Kidney glomerular epithelial cell (primary cell): ENCODE measurements around the gene ANKRD33B.

ENCODE experiments used
- DNase-seq: peaks from one replicate; lab custom pipeline; 2025; lab: John Stamatoyannopoulos, UW

The ANKRD33B gene

DNA sequence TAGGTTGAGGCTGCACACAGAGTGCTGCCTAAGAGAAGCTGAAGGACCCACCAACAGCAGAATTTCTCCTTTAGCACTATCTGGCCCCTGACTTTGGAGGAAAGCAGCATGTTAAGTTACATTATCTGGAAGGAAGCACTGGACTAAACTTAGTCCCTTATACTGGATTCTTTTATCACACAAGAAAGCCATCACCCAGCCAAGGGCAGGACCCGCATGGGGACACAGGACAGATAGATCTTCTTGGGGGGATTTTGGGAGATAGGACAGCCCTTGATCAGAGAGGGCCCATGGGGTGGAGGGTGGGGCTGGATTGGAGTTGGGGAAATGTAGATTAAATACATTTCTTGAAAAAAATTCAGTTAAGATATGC lies 14.4 kb downstream of the ANKRD33B start:
- DNase-seq: no peak

DNA sequence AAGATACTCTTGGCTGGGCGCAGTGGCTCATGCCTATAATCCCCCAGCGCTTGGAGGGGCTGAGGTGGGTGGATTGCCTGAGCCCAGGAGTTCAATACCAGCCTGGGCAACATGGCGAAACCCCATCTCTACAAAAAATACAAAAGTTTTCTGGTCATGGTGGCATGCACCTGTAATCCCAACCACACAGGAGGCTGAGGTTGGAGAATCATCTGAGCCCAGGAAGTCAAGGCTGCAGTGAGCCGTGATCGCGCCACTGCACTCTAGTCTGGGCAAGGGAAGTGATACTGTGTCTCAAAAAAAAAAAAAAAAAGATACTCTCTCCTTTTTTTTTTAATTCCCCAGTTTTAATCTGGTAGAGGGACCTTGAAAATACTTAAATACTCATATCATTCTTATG lies 15.0 kb downstream of the ANKRD33B start:
- no peak for DNase-seq

DNA sequence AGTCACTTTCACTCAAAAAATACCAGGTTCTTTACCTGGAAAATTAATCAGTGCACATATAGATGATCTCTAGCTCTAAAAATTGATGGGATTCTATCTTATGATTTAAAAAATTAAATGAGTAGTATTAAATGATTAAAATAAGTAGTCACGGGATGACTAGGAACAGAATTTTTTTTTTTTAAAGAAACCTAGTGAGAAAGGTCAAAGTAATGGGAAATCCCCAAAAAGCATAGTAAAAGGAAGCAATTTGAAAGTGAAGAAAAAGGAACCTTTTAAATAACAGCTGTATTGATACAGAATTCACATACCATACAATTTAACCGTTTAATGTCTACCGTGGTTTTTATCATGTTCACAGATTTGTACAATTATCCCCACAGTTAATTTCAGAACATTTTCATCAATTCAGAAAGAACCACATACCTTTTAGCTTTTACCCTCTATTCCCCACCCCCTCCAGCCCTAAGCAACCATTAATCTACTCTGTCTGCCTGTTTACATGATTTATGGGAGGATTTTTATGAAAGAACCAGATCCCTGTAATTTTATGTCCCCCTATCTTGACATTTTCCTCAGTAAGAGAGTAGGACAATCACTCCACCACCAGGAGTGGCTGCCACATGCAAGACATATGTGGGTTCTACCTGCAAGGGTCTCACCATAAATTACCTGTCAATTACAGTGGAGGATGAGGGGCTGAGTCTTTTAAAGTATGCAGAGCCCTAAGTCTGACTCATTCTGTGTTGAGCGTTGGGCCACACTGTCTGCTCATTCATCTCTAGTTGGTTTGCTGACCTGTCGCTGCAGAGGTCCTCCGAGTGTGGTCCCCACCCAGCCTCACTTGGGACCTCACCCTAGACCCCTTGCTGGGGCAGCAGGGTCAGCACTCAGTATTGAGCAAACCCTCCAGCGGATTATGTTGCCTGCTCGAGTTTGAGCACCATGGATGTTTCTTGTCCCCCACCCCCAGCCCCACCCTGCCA lies 16.0 kb downstream of the ANKRD33B start:
- DNase-seq: no peak

DNA sequence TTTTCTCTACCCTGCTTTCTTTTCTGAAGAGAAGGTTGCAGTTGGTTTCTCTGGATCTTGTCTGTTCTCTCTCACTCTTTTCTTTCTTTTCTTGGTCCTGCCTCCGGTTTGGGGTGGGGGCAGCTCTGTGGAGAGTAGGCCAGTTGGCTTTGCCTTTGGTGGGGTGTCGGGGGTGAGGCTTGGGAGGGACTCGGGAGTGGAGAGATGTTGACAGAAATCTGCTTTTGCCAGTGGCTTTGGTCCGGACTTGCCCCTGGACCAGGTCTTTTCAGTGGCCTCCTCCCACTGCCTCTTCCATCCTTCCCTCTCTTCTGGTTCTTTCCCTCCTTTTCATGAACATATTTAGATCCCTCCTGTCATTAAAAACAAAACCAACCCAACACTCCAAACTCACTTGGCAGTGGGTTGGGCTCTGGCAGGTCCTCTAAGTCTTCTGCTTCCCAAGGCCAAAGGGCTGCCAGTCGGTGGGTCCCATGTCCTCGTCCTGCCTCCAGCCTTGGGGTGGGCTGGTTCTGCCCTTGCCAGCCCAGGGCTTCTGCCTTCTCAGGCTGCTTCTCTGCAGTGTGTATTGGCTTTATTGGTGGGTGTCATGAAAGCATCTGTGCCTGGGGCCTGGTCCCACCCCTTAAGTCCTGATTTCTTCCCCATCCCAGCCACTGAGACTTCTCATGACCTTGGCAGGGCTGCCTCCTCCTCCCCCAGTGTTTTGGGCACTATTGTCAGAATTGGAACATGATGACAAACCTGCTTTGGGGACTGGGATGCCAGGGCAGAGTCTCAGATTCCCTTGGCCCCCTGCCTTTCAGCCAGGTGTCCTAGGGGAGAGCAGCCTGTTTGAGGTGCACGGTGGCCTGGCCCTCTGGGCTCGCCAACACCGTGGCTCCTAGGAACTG lies 16.9 kb downstream of the ANKRD33B start:
- DNase-seq: no peak

DNA sequence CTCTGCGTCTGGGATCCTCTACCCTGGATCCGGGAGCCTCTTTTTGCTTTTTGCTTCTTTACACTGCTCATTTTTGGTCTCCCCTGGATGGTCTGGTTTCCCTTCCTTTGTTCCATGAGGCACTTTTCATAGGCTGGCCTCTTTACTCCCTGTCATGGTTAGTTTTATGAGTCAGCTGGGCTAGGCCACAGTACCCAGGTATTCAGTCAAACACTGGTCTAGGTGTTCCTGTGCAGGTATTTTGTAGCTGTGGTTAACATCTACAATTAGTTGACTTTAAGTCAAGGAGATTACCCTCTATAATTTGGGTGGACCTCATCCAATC lies 17.5 kb downstream of the ANKRD33B start:
- no peak for DNase-seq

DNA sequence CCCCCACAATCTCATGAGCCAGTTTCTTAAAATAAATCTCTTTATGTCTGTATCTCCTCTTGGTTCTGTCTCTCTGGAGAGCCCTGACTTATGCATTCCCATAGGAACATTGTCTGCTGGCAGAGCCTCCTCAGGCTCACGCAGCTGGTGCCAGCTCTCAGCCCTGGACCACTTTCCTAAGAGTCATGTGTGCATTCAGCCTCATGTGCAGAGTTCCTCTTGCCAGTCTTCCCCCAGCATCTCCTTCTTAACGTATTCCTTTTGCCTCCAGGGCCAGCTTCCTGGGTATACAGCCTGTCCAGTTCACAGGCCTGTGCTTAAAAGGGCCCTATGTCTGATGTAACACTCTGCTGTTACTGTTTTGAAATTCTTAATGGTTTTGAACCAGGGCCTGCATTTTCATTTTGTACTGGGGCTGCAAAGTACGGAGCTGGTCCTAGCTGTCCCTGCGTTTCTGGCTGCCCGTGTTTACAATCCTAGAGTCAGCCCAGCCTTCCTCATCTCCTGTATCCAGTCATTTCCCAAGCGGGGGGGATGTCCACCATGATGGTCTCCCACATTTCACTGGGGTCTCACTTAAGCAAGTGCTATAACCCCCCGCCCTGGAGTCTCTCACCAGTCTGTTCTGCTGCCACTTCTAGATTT lies 18.1 kb downstream of the ANKRD33B start:
- DNase-seq: no peak

DNA sequence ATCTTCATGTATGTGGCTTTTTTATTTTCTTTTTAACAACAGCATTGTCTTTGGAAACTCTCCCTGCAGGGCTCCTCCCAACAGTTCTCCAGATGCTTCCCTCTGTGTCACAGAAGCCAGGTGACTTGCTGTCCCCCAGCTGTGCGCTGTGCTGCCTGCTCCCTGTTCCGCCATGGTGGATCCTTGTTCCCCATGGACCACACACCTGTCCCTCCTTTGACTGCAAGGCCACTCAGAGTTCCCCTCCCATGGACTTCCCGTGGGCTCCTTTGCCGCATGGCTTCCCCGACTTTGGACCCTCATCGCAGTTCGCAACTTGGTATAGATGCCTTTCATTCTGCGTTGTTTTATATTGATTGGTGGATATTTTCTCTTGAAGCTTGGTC lies 18.6 kb downstream of the ANKRD33B start:
- no peak for DNase-seq

DNA sequence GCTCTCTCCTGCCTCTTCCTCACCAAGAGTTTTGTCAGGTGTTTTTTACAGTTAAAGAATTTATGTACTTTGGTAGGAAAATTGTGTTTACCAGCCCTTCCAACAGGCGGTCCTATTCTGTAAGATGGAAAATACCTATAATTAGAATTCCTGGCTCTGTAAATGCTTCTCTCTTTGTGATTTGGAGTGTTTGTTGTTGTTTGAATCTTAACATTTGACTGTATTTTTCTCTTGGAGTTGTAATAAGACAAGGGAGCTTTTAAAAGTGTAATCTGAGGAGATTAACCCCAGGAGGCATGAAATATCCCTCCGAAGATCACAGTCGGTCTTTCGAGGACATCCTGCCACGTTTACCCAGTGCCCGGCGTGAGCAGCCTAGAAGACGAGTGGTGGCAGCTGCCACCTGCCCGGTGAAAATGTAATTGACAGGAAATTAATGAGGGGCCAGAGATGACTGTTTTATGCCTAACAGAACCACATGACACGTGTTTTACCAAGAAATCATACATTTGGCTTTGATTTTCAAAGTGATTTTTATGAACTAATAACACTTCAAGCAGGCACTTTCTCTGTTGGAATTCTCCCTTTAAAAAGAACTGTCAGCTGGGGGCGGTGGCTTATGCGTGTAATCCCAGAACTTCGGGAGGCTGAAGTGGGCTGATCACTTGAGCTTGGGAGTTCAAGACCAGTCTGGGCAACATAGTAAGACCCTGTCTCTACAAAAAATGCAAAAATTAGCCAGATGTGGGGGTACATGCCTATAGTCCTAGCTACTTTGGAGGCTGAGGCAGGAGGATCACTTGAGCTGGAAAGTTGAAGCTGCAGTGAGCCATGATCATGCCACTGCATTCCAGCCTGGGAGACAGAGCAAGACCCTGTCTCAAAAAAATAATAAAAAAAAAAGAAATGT lies 20.0 kb downstream of the ANKRD33B start:
- DNase-seq: no peak

DNA sequence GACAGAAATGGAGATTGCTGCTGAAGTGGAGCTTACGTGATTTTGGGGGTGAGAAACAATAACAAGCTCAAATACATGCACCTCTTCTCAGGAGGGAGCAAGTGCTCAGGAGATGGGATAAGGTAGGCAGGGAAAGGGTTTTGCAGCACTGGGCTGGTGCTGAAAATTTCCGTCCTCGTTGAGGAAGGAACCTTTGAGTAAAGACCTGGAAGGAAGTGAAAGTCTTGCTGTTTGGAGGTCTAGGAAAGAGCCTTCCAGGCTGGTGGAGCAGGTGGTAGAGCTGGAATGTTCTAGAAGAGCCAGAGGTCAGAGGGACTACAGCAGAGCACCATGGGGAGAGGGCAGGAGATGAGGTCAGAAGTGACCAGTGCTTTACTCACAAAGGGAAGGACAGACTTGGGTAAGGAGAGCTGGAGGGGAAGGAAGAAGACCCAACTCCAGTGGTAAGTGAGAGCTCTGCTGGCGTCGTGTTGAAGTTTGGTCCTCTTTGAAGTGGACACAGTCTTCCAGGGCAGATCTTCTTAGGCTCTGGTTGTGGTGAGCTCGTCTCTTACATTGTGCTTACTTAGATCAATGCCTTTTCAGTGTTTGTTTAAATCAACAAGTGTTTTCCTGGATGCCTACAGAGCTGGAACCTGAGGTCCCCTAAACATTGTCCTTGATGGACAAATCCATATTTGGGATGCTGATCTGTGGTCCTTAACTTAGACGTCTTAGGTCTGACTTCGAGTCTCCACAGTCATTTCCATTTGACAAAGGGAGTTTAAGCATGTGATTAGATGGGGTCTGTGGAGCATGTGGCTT lies 21.0 kb downstream of the ANKRD33B start:
- no peak for DNase-seq

DNA sequence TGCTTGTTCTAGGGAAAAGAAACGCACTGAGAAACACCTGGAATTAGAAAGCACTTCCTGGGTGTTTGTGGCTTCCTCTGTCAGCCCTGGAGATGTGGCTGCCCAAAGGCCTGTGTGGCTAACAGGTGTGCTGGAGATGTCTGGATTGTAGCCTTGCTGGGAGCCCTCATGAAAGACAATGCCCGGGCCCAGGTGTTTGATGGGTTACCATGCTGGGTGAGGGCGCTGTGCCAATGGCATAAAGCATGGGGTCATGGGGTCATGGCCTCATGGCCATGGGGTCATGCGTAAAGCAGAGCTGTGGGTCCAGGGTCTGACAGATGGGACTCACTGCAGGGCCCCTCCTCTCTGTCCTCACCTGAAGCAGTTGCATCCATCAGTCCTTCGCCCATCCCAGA lies 21.6 kb downstream of the ANKRD33B start:
- DNase-seq: no peak

DNA sequence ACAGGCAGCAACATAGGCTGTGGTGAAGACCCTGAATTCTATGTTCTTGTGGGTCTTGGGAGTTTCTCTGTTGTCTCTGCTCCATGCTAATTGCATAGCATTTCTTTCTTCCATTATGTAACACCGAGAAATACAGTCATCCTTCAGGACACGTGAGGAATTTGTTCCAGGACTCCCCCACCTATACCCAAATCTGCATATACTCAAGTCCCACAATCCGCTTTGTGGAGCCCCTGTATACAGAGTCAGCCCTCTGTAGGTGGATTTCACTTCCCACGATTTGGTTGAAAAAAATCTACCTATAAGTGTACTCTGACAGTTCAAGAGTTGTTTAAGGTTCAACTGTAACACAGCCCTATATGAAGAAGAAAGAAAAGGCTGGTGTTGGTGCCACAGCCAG lies 22.1 kb downstream of the ANKRD33B start:
- no peak for DNase-seq

DNA sequence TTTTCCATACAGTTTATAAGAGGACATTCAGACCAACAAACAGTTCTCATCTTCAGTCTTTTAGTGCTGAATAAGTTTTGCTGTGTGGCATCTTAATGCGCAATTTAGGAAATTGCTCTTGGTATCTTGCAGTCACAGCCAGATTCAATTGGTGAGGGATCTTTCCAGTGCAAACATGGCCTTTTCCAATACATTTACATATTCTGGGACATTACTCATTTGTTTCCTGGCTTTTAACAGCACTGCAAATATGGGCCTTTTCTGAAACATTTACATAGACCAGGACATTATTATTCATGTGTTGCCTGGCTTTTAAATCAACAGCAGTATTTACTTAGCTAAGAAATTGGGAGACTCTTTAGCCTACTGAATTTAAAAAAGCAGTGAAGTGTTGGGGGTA lies 22.7 kb downstream of the ANKRD33B start:
- no peak for DNase-seq

DNA sequence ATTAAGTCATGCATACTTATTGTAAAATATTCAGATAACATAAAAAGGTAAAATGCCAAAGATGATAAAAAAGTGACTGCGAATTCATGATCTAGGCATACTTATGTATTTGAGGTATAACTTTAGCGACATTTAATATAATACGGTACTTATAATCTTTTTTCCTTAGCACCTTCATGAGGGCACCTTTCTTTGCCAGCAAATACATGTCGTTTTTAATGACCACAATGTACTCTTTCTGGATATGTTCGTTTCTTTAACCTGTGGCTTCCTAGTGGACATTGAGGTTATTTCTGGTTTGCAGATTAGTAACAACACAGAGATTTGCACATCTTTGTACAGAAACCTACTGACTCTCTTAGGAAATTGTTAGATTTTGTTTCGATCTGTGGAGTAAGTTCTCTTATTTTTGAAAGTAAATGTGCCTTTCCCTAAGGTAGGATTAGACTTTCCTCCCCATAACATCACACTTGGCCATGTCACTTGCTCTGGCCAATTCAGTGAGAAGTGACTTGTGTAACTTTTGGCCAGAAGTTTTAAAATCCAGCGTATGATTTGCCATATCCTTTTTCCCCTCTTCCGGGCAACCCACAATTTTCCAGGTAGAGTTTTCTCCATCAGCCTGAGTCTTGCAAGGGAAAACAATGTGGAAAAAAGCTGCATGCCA lies 24.4 kb downstream of the ANKRD33B start:
- no peak for DNase-seq

DNA sequence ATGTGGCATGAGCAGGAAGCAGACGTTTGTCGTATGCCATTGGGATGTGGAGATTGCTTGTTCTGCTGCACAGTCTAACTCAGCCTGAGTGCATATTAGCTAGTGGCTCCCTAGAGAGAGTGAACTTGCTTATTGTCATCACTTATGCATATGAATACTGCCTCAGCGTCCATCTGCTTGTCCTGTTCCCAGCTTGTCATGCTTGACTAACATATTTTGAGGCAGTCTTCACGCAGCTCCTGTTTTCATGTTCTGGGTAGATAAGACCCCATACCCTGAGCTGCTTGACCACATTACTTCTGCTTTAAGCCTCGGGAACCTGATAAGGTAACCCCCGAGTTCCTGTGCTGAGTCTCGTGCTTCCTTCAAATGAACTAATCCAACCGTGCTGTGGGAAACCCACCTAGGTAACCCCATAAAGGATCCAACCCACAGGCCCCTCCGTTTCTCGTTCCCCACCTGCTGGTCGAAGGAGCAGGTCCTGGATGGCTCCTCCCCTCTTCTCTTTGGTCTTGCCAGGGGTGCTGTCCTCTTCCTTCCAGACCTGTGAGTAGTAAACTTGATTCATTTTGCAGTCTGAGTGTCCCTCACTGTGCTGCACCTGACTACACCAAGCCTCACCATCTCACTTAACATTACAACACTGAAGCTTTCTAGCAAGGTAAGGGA lies 25.0 kb downstream of the ANKRD33B start:
- no peak for DNase-seq

DNA sequence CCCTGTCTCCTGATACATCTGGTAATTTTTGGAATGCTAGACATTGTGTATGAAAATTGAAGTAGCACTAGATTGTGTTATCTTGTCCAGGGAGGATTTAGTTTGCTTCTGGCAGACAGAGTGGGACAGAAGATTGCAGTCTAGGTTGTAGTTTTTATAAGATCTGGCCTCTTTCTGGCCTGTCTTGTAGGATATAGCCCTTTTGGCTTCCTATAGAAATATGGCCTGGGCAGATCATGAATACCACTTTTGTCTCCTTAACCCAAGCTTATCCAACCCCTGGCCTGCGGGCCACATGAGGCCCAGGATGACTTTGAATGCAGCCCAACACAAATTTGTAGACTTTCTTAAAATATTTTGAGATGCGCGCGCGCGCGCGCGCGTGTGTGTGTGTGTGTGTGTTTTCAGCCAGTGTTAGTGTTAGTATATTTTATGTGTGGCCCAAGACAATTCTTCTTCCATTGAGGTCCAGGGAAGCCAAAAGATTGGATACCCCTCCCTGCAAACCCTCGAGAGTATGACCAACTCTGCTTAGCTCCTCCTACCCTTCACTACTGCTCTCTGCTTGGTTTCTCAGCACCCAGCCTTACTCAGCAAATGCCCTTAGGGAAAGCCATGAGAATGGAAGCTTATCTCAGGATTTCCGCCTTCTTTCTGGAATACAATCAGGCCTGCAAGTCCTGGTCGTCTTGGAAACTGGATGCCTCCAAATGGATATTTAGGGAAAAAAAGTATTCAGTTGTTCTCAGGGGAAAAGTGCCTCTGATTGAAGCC lies 26.5 kb downstream of the ANKRD33B start:
- peak; percentile 21 for DNase-seq

DNA sequence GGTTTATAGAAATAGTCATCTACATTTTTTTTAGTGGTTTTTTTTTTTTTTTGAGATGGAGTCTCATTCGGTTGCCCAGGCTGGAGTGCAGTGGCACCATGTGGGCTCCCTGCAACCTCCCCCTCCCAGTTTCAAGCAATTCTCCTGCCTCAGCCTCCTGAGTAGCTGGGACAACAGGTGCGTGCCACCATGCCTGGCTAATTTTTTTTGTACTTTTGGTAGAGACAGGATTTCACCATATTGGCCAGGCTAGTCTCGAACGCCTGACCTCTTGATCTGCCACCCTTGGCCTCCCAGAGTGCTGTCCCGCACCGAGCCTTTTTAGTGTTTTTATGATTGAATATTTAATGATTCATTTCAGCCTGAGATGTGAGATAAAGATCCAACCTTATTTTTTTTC lies 27.3 kb downstream of the ANKRD33B start:
- DNase-seq: no peak

DNA sequence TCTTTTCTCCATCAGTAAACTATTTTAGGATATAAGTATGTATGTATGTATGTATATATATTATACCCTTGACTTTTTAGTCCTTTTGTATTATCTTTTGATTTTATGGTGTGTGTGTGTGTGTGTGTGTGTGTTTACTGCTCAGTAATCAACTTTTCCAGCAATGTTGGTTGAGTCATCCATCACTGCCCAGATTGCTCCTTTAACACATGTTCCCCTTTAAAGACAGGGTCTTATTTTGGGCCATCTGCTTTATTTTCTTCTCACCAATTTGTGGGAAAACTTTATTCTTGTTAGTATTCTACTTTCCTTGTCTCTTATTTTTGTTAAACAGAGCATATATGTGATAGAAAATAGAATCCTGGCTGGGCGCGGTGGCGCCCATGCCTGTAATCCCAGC lies 28.1 kb downstream of the ANKRD33B start:
- no peak for DNase-seq

DNA sequence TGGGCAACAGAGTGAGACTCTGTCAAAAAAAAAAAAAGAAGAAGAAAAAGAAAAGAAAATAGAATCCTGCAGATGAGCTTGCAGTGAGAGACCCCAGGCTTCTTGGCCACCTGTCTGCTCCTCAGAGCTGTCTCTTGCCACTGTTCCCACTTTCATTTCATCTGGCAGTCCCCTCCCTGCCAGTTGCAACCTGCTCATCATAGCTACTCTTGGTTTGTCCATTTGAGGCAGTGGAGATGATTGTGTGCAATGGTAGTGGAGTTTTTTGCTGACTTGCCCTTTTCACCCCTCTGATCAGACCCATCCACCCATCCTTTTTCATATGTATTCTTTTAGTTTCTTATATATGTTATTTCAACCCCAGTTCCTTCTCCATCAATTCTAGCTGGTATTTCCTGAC lies 28.7 kb downstream of the ANKRD33B start:
- DNase-seq: no peak
